Stimulated activated CD8-positive, alpha-beta memory T cell treated with anti-CD3 and anti-CD28 coated beads, Interleukin-12 subunit alpha, Interleukin-12 subunit beta, amount 100 ng/mL, for 24 hours (primary cell): ENCODE results near the gene CTNNA1.

Experiments used
- DNase-seq: peaks from one replicate; pipeline ENCODE4 v3.0.0-alpha.2; 2020; ENCODE audit errors: extremely low read depth

Gene CTNNA1

DNA sequence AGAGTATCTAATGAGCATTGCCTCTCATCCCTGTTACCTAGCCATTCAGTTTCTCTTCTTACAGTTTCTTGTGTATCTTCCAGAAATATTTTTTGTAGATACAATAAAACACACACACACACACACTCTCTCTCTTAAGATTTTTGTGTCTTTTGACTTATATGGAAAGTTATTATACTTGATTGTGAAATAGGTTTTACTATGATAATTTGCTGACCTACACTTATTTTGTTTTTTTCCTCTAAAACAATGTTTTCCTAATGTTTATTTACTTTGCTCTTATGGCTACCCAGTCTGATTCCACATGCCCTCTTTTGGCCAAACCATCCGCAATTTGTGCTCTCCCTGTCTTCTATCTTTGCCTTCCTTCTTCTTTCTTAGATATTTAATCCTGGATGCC, 96.7 kb downstream of the CTNNA1 start:
- DNase-seq = no peak

DNA sequence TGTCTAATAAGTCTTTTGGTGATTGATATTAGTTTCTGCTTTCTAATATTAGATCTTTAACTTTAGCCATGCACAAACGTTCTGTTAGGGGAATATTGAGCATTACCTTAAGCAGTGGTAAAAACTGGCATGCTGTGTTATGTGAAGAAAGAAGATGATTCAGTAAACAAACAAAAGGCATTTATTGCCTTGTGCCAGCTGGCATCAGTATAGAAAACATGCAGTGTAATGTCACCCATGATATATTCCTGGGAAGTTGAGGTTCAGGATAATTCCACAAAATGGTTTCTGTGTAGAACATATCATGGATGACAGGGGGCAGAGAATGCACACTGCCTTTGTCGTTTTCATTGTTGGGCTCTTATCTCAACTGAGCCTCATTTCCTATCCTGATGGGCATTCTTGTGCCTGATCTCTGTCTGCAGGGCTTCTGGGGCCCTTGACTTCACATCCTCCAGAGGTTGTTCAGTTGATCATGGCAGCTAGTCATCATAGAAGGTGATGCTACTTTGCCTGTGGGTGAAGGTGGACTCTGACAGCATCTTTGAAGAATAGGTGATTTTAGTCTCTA, 97.7 kb downstream of the CTNNA1 start:
- DNase-seq = no peak

DNA sequence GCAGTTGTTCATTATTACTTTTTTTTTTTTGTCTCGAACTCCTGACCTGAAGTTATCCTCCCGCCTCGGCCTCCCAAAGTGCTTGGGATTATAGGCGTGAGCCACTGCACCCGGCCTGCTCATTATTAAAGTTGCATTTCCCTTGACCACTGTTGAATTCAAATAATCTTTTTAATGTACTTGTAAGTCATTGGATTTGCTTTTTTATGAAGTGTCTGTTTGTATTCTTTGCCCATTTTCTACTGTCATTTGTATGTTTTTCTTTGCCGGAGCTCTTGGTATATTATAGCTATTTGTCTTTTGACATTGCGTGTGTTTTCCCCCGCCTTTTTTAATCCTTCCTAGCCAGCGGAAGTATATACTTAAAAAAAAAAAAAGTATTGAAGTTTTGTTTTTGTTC, 99.9 kb downstream of the CTNNA1 start:
- no peak for DNase-seq

DNA sequence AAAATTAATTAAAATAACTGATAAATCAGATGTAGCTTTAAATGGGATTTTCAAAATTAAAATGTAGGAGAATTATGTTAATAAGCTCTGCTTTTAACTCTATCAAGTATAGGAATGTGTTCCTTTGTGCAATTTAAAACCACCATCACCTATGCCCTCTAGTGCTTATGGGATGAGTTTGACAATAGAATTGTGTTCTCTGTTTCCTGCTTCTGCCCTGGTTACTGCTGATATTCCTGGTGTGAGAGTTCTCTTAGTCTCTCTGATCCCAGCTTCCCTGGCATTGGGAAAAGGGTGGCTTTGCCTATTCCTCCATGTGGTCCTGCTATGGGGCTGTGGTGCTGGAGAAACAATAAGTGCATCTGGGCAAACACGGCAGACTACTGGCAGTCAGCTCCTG, 113.8 kb downstream of the CTNNA1 start:
- DNase-seq = no peak

DNA sequence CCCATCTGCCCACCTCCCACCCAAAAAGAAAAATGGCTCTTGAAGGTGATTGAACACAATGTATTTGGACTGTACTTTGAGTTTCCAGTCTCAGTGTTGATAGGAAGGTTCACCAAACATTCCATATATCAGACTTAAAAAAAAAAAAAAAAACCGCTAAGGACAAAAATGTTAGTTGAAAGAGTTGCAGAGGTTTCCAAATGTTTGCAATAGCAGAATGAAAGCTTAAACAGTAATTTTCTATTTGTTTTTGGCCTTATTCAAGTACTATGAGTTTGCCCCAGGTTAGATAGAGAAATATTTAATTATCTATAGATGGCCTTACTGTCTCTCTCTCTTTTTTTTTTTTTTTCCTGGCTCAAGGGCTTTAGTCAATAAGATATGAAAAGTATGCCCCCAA, 115.8 kb downstream of the CTNNA1 start:
- DNase-seq = no peak

DNA sequence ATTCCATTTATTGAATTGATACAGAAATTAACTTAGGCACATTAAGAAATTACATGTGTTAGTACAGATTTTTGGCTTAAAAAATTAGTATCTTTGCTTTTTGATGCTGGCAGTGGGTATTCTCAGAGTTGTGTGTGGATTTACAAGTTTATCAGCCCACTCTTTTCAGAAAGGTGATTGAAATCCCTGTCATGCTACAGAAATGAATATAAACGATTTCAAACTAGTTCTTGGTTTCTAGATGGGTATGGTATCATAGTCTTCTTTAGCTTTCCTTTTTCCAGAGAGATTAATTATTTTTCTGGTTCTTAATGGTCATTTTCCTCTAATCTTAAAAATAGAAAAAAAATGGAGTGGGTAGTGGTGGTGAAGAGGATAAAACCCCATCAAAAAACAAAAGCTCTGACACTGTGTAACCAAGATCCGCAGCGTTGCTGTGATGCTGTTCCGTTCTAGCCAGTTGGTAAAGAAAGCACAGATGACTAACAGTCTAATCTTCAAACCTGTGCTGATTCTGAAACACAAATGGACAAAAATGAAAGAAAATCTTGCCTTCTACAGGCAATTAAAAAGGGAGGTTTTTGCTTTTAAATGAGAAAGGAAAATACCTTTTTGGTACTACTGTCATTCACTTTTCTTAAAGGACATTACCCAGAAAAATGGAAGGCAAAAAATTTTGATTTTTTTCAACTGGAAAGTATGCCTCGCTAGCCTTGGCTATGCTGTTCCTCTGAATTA, 116.7 kb downstream of the CTNNA1 start:
- no peak for DNase-seq

DNA sequence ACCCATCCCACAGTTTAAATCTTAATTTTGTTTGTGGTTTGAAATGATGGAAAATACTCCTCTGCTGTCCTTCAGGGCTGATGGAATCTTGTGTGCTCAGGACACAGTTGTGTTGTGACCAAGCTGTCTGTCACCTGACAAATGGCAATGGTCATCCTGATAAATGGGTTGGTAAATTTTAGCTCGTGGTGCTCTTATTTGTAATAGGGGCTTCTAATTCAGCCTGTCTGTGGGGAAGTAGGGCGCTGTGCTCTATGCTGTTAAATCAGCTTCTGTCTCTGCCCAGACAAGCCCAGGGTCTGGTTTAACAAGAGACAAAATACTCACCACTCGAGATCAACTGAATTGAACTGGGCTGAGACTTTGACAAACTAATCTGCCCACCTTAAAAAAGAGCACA, 117.4 kb downstream of the CTNNA1 start:
- no peak for DNase-seq

DNA sequence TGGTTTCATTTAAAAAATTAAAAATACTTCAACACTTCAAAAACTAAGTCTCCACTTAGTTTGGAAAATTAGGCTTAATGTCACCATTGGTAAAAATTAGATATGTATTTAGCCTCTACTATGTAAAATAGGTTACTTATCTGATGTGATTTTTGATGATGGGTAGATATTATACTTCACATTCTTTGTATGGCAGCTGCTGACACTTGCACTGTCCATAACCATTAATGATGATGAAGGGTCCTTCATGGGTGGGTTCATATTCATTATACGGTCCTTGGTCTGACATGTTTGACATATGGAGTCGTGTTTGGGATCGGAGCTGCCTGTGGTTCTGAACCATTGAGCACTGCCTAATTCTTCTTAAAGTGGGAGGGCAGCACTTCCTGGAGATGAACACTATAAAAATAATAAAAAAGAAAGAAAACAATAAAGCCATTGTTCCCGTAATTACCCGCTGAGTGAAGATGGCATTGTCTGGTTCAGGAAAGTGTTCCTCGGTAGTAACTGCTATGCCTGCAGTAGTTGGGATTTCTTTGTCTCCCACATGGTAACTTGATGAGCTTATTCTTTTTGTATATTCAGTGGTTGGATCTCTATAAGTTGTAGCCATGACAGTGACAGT, 119.7 kb downstream of the CTNNA1 start:
- DNase-seq = no peak

DNA sequence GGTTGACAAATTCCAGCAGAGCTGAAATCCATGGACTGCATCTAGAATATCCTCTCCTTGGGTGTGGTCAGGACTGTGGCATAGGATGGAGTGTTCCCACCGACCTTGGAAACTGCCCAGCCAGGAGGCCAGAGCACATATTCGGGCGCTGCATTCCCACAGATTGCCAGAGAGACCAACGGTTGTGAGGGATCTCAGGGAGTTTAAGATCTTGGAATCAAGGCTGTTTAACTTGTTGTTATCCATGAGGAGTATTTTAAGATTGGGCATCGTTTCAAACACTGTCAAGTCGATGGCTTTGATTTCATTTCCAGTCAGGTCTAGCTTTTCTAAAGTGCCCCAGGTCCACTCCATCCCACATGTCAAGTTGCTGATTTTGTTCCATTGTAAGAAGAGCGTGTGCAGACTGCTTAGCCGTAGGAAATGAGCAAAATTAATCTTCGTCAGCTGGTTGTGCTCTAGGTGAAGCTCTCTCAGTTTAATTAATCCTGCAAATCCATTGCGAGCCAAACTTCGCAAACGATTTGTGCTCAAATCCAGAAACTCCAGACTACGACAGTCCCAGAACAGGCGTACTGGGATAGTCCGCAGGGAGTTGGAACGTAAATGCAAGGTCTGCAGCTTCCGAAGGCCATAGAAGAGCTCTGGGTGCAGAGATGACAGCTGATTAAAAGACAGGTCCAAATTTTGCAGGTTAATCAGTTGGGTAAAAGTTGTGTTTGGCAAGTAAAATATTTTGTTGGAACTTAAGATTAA, 120.4 kb downstream of the CTNNA1 start:
- no peak for DNase-seq

DNA sequence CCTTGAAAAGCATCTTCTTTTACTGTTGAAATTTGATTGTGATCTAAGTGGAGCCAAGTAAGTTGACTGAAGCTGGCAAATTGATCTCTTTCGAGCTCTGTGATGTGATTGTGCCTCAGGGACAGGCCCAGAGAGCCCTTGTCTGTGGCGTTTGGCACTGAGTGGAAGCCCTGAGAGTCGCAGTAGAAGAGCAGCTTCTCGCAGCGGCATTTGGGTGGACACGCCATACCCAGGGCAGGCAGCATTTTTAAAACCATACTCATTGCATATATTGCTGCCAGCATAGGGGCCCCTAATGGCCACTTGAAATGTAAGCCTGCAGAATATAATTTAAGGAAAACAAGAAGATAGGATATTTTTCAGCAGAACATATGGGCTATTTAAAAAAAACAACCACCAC, 121.0 kb downstream of the CTNNA1 start:
- DNase-seq = no peak

DNA sequence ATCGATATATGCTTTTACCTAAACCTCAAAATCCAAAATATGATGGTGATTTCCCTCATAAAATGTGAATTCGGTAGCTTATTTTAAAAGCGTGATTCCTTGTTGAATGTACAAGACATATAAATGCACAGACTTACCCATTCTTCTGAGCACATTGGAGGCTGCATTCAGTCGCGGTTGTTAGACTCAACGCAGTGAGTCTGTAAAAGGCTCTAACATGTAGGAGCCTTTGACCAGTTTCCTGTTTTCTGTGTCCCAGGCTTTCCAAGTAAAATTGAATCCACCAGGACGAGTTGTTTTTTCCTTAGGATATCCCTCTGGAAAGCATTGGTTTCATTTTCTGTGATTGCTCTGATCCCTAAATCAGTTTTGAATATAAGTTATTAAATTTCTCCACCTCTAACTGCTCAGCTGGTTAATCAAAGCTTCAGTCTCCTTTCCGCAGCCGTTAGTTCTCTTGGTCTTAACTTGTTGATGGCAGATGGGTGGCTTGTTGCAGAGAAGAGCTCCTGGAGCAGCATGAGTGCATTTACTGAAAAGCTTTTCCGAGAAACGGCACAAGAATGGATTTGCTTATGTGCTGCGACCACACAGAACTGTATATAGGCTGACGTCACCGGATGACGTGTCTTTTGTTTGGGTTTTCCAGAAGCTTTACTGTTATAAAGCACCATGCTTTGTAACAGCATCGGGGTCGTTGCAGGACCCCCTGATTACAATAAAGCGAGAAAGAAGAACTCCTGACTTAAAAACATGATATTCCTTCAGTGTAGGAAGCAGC, 121.7 kb downstream of the CTNNA1 start, which contains the start of gene LRRTM2:
Gene LRRTM2, minus strand, starts transcription at position 565 of the 781 bp plus-strand sequence. Its CDS starts 424 bp downstream, at position 141.
- no peak for DNase-seq

DNA sequence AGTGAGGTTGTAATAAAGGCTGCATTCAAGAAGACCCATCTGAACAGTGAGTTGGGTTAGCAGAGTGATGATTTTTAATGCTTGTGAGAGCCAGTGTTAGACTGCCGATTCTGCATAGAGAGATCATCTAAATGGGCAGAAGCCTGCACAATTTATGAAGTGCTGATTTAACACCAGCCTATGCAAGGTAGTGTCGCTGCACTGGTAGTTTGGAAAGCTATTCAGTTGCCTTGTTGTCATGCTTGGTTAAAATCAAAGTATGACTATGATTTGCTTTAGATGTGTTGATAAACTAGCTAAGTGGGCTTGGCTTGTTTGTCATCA, 122.3 kb downstream of the CTNNA1 start:
- no peak for DNase-seq

DNA sequence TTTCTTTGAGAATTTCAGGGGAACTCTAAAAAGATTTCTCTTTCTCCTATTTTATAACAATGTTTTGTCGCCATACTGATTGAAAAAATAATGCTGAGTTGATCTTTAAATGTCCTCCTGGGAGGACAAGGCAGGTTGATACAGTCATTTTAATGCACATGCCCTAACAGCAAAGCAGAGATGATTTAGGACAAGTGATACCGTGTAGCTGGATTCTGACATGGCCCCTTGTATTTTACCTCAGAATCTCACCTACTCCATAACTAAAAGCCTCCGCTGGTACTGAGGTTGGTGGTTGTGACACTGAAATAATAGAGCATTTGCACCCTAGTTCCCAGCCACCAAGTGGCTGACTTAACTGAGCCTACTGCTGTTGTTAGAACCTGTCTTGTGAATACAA, 122.7 kb downstream of the CTNNA1 start:
- no peak for DNase-seq

DNA sequence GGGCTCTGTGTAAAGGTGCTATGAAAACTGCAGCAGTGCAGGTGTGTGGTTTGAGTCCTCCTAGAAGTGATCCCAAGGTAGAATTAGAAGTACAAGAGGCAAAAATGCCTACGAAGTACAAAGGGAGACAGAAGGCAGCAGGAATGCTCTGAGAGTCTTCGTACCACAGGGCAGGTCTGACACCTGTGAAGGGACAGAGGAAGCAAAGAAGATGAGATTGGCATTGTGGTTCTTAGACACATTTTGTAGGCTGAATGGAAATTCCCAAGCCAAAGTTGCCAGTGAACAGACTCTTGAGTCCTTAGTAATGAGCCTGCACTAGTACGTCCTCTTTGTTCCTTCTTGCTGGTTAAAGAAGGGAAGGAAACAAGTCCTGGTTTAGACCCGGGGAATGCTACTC, 123.6 kb downstream of the CTNNA1 start:
- DNase-seq = no peak

DNA sequence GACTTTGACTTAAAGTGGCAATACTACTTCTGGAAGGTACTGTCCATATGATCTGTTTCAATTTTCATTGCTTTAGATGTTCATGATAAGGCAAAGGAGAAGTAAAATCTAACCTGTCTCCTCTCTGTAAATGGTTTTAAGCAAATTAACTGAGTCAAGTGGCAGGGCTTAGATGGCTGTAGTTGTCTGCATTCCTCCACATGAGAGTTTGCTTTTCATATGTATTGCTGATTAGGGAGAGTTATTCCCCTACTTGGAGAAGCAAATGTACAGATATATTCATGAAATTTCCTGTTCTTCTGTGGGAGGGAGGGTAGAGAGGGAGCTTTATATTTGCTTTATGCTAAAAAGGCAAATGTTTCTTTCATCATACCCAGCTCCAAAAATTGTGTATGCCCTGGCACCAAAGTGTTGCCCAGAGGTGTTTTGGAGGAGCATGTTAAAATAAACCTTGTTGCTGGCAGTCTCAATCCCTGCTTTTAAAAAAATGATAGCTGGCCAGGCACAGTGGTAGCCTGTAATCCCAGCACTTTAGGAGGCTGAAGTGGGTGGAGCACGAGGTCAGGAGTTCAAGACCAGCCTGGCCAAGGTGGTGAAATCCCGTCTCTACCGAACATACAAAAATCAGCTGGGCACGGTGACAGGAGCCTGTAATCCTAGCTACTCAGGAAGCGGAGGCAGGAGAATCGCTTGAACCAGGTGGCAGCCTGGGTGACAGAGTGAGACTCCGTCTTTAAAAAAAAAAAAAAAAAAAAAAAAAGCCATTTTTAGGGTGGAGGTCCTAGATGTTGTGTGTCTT, 125.4 kb downstream of the CTNNA1 start:
- DNase-seq = no peak

DNA sequence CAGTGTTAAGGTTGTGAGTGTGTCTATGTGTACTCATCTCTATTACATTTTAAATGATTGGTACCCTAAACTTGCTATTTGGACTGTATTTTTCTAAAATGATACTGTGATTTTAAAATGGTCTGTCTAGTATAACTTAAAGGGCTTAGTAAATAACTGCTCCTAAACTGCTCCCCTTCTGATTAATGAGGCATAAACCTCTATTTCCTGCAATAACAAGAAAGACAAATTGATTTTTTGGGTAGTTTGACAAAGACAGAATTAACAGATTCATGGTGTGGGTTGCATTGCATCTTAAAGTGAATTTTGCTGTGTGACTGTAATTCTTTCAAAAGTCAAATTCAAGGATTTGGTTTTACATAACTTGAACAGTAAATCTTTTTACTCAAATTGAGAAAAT, 130.0 kb downstream of the CTNNA1 start:
- no peak for DNase-seq

DNA sequence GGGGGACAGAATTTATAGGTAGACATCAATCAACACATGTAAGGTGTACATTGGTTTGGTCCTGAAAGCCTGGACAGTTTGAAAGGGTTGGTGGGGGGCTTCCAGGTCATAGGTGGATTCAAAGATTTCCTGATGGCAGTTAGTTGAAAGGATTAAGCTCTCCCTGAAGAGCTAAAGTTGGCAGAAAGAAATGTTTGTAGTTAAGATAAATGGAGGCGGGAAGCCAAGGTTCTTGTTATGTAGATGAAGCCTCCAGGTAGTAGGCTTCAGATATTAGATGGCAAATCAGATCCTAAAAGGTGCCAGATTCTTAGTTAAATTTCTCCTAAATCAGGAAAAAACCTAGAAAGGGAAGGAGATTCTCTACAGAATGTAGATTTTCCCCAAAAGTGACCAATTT, 130.9 kb downstream of the CTNNA1 start:
- no peak for DNase-seq

DNA sequence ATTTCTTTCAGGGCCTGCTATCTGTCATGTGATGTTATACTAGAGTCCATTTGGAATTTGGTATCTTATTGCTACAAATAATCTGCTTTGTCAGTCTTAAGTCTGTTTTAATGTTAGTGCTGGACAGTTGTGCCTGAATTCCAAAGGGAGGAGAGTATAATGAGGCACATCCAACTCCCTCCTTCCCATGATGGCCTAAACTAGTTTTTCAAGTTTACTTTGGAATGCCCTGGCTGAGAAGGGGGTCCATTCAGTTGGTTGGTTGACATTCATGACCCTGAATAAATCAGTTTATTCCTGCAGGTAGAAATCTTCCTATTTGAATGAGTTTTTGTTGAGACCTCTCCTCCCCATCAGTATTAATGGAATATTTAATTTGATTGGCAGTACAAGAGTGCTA, 131.3 kb downstream of the CTNNA1 start:
- DNase-seq = no peak

DNA sequence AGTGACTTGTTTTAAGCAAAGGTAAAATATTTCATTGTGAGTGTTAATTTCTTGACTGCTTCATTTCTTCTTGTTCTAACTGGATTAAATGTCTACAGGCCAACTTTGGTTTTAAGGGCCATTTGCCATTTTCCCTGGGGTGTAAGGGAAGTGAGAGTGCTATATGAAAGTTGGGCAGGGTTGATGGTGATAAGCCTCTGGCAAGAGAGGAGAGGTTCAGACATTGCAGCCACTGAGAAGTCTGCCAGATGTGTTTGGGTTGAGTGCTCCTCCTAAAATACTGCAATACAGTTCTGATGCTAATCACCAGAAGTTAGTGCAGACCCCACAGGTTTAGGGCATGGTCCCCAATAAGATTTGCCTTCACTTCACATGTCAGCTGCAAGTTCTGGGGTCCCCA, 136.8 kb downstream of the CTNNA1 start:
- DNase-seq = no peak

DNA sequence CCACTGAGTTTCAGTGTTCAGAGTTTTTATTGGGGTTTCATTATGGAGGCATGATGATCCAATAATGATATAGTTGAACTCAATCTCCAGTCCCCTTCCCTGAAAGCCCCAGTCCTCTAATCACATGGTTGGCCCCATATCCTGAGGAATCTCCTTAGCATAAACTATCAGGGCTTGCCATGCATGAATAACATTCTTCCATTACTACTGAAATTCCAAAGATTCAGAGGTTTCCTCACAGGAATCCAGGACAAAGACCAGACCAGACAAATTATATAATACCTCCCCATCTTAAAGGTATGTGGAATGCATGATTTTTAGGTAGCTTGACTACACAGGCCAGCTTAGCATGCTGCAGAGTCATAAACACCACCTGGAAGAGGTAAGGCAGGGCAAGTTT, 137.4 kb downstream of the CTNNA1 start:
- DNase-seq = no peak

DNA sequence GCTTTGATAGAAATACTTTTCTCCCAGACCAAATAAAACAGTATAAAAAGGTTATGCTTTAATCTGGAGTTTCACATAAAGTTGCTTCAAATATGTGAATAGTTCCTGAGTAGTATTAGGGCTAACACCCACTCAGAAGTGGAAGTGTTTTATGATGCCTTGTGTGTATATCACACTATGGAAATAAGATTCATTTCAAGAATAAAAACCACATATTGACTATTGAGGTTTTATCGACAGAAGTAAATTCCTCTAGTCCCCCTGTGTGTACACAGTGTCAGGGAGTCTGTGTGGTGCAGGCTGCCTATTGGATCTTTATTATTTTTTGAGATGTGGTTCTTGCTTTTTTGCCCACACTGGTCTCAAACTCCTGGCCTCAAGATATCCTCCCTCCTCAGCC, 142.7 kb downstream of the CTNNA1 start:
- no peak for DNase-seq
